ENCODE results near the gene NMRK1.

Gene NMRK1

GRCh38 chr9:75102177-75102790 lies 14.3 kb upstream of the NMRK1 start:
- no peak for DNase-seq (ENCODE audit: low spot score)

GRCh38 chr9:75101004-75101588 lies 13.1 kb upstream of the NMRK1 start:
- no peak for DNase-seq (ENCODE audit: low spot score)

- DNase-seq (ENCODE audit: low spot score), result no peak
Measured at GRCh38 chr9:75096796-75097195, 8.8 kb upstream of the NMRK1 start.

- no peak for DNase-seq (ENCODE audit: low spot score)
Measured at GRCh38 chr9:75092766-75093165, 4.8 kb upstream of the NMRK1 start.

- DNase-seq (ENCODE audit: low spot score), result no peak
Measured at GRCh38 chr9:75090579-75090978, 2.6 kb upstream of the NMRK1 start.

- no peak for DNase-seq (ENCODE audit: low spot score)
Measured at GRCh38 chr9:75089373-75089766, 1.4 kb upstream of the NMRK1 start.

GRCh38 chr9:75088646-75089372 lies 854 bp upstream of the NMRK1 start:
- peak; percentile 58 for DNase-seq (ENCODE audit: low spot score)

GRCh38 chr9:75087289-75087823 lies 599 bp downstream of the NMRK1 start:
- DNase-seq (ENCODE audit: low spot score), result no peak

GRCh38 chr9:75086541-75087288 lies 1.2 kb downstream of the NMRK1 start:
- DNase-seq (ENCODE audit: low spot score), result no peak

GRCh38 chr9:75085640-75086039 lies 2.3 kb downstream of the NMRK1 start:
- DNase-seq (ENCODE audit: low spot score), result no peak

GRCh38 chr9:75084081-75084672 lies 3.8 kb downstream of the NMRK1 start:
- no peak for DNase-seq (ENCODE audit: low spot score)

GRCh38 chr9:75083188-75083970 lies 4.6 kb downstream of the NMRK1 start:
- DNase-seq (ENCODE audit: low spot score), result no peak

GRCh38 chr9:75081632-75082031 lies 6.3 kb downstream of the NMRK1 start:
- DNase-seq (ENCODE audit: low spot score), result no peak

- DNase-seq (ENCODE audit: low spot score), result no peak
Measured at GRCh38 chr9:75072895-75073294, 15.1 kb downstream of the NMRK1 start.

- no peak for DNase-seq (ENCODE audit: low spot score)
Measured at GRCh38 chr9:75071530-75072122, 16.3 kb downstream of the NMRK1 start.

GRCh38 chr9:75069171-75069570 lies 18.8 kb downstream of the NMRK1 start:
- DNase-seq (ENCODE audit: low spot score), result no peak

GRCh38 chr9:75067894-75068293 lies 20.1 kb downstream of the NMRK1 start:
- DNase-seq (ENCODE audit: low spot score), result peak; percentile 81

- DNase-seq (ENCODE audit: low spot score), result no peak
Measured at GRCh38 chr9:75065510-75065909, 22.4 kb downstream of the NMRK1 start.

GRCh38 chr9:75064307-75065025 lies 23.5 kb downstream of the NMRK1 start:
- DNase-seq (ENCODE audit: low spot score), result peak; percentile 64

All from putamen (tissue), 1 donor.